ENCODE measurements around the gene GNB4.

The GNB4 gene

DNA sequence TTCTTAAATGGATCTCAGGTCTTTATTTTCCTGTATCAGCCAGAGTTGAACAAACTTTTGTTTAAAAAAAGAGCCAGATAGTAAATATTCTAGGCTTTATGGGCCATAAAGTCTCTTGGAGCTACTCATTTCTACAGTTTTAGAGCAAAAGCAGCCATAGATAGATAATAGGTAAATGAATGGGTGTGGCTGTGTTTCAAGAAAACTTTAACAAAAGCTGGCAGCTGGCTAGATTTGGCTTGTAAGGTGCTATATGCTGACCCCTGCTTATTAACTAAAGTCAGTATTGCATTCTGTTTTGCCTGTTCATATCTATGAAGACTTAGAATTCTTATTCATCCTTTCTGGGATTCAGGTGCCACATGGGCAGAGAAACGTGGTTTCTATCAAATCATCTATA is 74.8 kb downstream of the GNB4 start:
- Histone ChIP-seq H3K4me3 (ENCODE audit: insufficient read depth, low read depth, low read length, poor library complexity, severe bottlenecking) (no peak overlapping the region), H3K9me3 (ENCODE audit: control insufficient read depth, low read length) (no peaks in the 10 kb centered on the region), H3K4me1 (ENCODE audit: control insufficient read depth, insufficient read depth, low read length, poor library complexity, severe bottlenecking) (no peaks in the 10 kb centered on the region), H3K27ac (ENCODE audit: insufficient read depth, low read length, poor library complexity, severe bottlenecking) (no peak overlapping the region), H3K27me3 (replicated peaks; ENCODE audit: control insufficient read depth, insufficient read depth, low read length, poor library complexity, severe bottlenecking) (no peaks in the 10 kb centered on the region), H3K36me3 (ENCODE audit: control insufficient read depth, insufficient read depth, low read length) (peaks cover 43% of the 10 kb centered on the region)
- DNase-seq, result no peak

DNA sequence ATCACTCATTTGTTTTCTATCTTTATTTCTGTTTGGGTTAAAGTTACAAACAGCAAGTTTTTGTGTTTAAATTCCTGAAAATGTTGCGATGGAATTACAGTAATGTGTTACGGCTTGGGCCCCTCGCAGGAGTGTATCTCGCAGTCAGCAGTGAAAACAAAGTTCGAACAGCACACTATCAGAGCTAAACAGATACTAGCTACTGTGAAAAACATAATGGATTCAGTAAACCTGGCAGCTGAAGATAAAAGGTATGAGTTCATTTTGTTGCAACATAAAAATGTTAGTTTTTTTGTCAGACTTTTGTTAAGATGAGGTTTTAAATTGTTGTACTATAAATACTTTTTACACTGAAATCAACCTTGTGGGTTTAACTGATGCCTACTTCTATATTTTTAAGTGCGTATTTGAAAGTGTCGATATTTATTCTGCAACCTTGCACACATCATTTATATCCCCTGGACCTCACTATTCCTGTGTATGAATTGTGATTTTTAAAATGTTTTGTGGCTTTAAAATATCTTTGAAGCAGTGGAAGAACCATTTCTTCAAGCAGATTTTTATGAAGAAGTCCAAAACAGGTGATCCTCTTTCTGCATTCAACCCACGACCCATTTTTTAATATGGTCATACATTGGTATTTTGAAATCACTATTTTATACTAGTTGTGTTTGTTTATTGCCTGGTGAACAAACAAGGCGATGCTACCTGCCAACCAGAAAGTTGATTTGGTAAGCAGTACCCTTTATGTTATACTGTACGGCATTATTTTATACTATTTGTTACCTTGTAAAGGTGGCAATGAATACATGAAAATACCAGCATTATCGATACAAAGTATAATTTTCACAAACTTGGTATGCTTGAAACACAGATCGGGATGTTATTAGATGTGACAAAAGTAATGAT is 75.9 kb downstream of the GNB4 start:
- peaks cover 38% of the 10 kb centered on the region for H3K36me3 ChIP-seq (ENCODE audit: control insufficient read depth, insufficient read depth, low read length)
- no peaks in the 10 kb centered on the region for H3K9me3 ChIP-seq (ENCODE audit: control insufficient read depth, low read length)
- H3K4me1 ChIP-seq (ENCODE audit: control insufficient read depth, insufficient read depth, low read length, poor library complexity, severe bottlenecking), result no peaks in the 10 kb centered on the region
- no peak overlapping the region for H3K4me3 ChIP-seq (ENCODE audit: insufficient read depth, low read depth, low read length, poor library complexity, severe bottlenecking)
- no peak overlapping the region for H3K27ac ChIP-seq (ENCODE audit: insufficient read depth, low read length, poor library complexity, severe bottlenecking)
- H3K27me3 ChIP-seq (replicated peaks; ENCODE audit: control insufficient read depth, insufficient read depth, low read length, poor library complexity, severe bottlenecking), result no peaks in the 10 kb centered on the region
- no peak for DNase-seq

DNA sequence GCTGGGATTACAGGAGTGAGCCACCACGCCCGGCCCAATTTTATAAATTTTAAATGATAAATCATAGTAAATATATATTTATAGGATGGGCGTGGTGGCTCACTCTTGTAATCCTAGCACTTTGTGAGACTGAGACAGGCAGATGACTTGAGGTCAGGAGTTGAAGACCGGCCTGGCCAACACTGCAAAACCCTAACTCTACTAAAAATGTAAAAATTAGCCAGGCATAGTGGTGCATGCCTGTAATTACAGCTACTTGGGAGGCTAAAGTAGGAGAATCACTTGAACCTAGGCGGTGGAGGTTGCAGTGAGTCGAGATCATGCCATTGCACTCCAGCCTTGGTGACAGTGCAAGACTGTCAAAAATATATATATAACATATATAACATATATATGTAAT is 77.3 kb downstream of the GNB4 start:
- DNase-seq, result no peak
- H3K9me3 ChIP-seq (ENCODE audit: control insufficient read depth, low read length), result no peaks in the 10 kb centered on the region
- no peak overlapping the region for H3K4me3 ChIP-seq (ENCODE audit: insufficient read depth, low read depth, low read length, poor library complexity, severe bottlenecking)
- H3K4me1 ChIP-seq (ENCODE audit: control insufficient read depth, insufficient read depth, low read length, poor library complexity, severe bottlenecking), result no peaks in the 10 kb centered on the region
- H3K36me3 ChIP-seq (ENCODE audit: control insufficient read depth, insufficient read depth, low read length), result peaks cover 35% of the 10 kb centered on the region
- H3K27me3 ChIP-seq (replicated peaks; ENCODE audit: control insufficient read depth, insufficient read depth, low read length, poor library complexity, severe bottlenecking), result no peaks in the 10 kb centered on the region
- no peak overlapping the region for H3K27ac ChIP-seq (ENCODE audit: insufficient read depth, low read length, poor library complexity, severe bottlenecking)

DNA sequence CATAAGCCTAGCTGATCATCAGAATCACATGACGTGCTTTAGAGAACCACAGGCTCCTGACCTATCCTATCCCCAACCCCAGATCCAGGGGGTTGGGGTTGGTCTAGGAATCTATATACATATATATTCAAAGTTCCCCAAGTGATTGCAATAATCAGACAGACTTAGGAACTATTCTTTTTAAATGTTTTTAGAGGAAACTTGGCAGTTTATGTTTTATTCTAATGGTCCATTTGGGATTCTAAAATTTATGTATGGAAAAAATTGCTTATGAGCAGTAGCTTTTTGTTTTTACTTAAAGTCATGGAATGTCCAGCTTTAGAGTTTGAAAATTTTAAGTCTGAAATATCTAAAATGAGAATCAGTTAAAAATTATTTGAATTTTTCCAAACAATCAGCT is 81.6 kb downstream of the GNB4 start:
- Histone ChIP-seq H3K27me3 (replicated peaks; ENCODE audit: control insufficient read depth, insufficient read depth, low read length, poor library complexity, severe bottlenecking) (no peaks in the 10 kb centered on the region), H3K4me1 (ENCODE audit: control insufficient read depth, insufficient read depth, low read length, poor library complexity, severe bottlenecking) (no peaks in the 10 kb centered on the region), H3K9me3 (ENCODE audit: control insufficient read depth, low read length) (no peaks in the 10 kb centered on the region), H3K36me3 (ENCODE audit: control insufficient read depth, insufficient read depth, low read length) (peaks cover 36% of the 10 kb centered on the region), H3K27ac (ENCODE audit: insufficient read depth, low read length, poor library complexity, severe bottlenecking) (no peak overlapping the region), H3K4me3 (ENCODE audit: insufficient read depth, low read depth, low read length, poor library complexity, severe bottlenecking) (no peak overlapping the region)
- no peak for DNase-seq

DNA sequence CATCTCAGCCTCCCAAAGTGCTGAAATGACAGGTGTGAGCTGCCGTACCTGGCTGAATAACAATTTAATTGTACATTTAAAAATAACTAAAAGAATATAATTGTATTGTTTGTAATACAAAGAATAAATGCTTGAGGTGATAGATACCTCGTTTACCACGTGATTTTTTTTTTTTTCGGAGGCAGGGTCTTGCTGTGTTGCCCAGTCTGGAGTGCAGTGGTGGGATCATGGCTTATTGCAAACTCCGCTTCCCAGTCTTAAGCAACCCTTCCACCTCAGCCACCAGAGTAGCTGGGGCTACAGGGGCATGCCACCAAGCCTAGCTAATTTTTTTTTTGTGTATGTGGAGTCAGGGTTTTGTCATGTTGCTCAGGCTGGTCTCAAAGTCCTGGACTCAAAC is 87.9 kb downstream of the GNB4 start:
- no peaks in the 10 kb centered on the region for H3K9me3 ChIP-seq (ENCODE audit: control insufficient read depth, low read length)
- no peaks in the 10 kb centered on the region for H3K27me3 ChIP-seq (replicated peaks; ENCODE audit: control insufficient read depth, insufficient read depth, low read length, poor library complexity, severe bottlenecking)
- DNase-seq, result no peak
- H3K36me3 ChIP-seq (ENCODE audit: control insufficient read depth, insufficient read depth, low read length), result peaks cover 55% of the 10 kb centered on the region
- no peak overlapping the region for H3K27ac ChIP-seq (ENCODE audit: insufficient read depth, low read length, poor library complexity, severe bottlenecking)
- no peak overlapping the region for H3K4me3 ChIP-seq (ENCODE audit: insufficient read depth, low read depth, low read length, poor library complexity, severe bottlenecking)
- no peaks in the 10 kb centered on the region for H3K4me1 ChIP-seq (ENCODE audit: control insufficient read depth, insufficient read depth, low read length, poor library complexity, severe bottlenecking)

DNA sequence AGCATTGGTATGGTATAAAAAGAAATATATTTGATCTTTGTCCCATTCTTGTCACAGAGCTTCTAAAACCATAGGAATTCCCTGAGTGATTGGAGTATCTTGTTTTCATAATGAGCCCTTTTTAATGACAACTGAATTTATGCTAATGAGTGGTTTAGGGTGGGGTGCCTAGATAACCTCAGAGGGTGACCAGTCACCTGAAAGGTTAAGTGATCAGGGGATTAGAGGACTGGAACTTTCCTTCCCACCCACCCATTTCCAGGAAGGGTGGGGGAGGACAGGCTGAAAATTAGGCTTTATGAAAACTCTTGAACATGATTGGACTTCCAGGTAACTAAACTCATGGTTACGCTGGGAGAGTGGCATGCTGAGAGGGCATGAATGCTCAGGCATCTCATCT is 95.3 kb downstream of the GNB4 start:
- Histone ChIP-seq H3K36me3 (ENCODE audit: control insufficient read depth, insufficient read depth, low read length) (peaks cover 55% of the 10 kb centered on the region), H3K27me3 (replicated peaks; ENCODE audit: control insufficient read depth, insufficient read depth, low read length, poor library complexity, severe bottlenecking) (no peaks in the 10 kb centered on the region), H3K4me3 (ENCODE audit: insufficient read depth, low read depth, low read length, poor library complexity, severe bottlenecking) (no peak overlapping the region), H3K4me1 (ENCODE audit: control insufficient read depth, insufficient read depth, low read length, poor library complexity, severe bottlenecking) (no peaks in the 10 kb centered on the region), H3K27ac (ENCODE audit: insufficient read depth, low read length, poor library complexity, severe bottlenecking) (no peak overlapping the region), H3K9me3 (ENCODE audit: control insufficient read depth, low read length) (no peaks in the 10 kb centered on the region)
- no peak for DNase-seq

DNA sequence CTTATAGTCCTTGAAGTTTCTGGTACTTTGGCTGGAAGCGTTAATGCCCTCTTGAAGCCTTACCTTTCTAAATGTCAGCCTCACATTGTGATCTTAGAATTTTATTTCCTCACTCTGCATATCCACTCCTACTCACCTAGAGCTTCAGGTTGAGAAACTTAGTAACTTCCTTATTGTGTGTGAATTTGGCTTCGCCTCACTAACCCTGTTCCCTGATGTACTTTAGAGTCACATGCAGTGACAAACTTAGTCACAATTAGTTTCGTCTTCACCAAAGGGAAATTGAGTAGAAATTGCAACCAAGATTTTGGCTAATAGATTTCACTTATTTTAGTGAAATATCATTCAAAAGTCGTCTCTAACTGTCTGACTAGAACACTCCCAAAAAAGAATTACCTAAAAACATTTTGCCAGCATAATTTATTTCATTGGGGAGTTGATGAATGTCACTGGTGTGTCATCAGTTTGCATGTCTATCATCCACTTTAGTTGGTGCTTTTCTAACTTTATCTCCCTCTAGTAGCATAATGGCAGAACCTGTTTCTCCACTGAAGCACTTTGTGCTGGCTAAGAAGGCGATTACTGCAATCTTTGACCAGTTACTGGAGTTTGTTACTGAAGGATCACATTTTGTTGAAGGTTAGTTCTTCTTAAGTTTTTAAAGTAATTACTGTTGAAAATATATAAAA is 102.8 kb downstream of the GNB4 start:
- Histone ChIP-seq H3K36me3 (ENCODE audit: control insufficient read depth, insufficient read depth, low read length) (peaks cover 14% of the 10 kb centered on the region), H3K9me3 (ENCODE audit: control insufficient read depth, low read length) (no peaks in the 10 kb centered on the region), H3K27ac (ENCODE audit: insufficient read depth, low read length, poor library complexity, severe bottlenecking) (peak overlapping the region; percentile 65), H3K27me3 (replicated peaks; ENCODE audit: control insufficient read depth, insufficient read depth, low read length, poor library complexity, severe bottlenecking) (no peaks in the 10 kb centered on the region), H3K4me3 (ENCODE audit: insufficient read depth, low read depth, low read length, poor library complexity, severe bottlenecking) (peak overlapping the region; percentile 88), H3K4me1 (ENCODE audit: control insufficient read depth, insufficient read depth, low read length, poor library complexity, severe bottlenecking) (peaks cover 5% of the 10 kb centered on the region)
- no peak for DNase-seq

DNA sequence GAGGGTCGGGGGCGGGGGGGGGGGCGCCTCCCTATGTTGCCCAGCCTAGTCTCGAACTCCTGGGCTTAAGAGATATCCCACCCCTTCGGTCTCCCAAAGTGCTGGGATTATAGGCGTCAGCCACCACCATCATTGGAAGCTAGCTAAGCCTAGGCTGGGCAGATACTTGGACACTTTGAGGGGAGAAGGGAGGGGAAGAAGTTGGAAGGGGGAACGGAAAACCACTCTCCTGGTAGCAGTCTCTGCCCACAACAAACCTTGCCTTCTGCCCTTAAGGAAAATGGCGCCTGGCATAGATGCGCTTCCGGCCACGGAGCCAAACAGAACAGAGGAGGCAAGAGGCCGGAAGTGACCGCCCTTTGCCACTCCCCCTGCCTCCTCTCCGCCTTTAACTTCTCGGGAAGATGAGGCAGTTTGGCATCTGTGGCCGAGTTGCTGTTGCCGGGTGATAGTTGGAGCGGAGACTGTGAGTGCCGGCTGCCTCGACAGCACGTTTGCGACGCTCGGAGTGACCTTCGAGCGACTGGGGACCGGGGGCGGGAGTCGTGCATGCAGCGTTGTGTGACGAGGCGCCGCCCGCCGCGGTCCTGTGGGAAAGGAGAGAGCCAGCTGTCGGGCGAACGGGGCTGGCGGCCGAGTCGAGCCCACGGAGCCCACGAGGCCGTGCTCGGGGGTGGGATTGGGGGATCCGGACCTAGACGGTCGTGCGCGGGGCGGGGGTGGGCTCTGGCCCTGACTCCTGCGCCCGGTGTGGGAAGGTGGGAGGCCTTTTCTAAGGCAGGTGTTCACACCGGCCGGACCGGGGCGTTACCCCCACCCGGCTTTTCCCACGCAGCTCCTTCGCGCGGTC is 103.7 kb downstream of the GNB4 start, which contains the start of gene MFN1:
TSS of gene MFN1 (plus strand) at position 365 of the 850 bp plus-strand sequence. CDS start 1,143 bp downstream, outside the sequence.
- Histone ChIP-seq H3K36me3 (ENCODE audit: control insufficient read depth, insufficient read depth, low read length) (peaks cover 11% of the 10 kb centered on the region), H3K9me3 (ENCODE audit: control insufficient read depth, low read length) (no peaks in the 10 kb centered on the region), H3K4me1 (ENCODE audit: control insufficient read depth, insufficient read depth, low read length, poor library complexity, severe bottlenecking) (peaks cover 5% of the 10 kb centered on the region), H3K4me3 (ENCODE audit: insufficient read depth, low read depth, low read length, poor library complexity, severe bottlenecking) (peak within 1 kb of the TSS; percentile 88), H3K27me3 (replicated peaks; ENCODE audit: control insufficient read depth, insufficient read depth, low read length, poor library complexity, severe bottlenecking) (no peaks in the 10 kb centered on the region), H3K27ac (ENCODE audit: insufficient read depth, low read length, poor library complexity, severe bottlenecking) (peak within 1 kb of the TSS; percentile 65)
- peak; percentile 78 to 86 (median 82) for DNase-seq

Data from effector memory CD4-positive, alpha-beta T cell (primary cell).